ENCODE measurements around the gene VIPR1. TPM values are rescaled to one million over a fixed set of nuclear protein-coding genes. Genes with fewer than 3 reads are reported as not detected.

Gene VIPR1
- polyA plus RNA-seq, 1 of the 3 experiments (the other 2 are of a cell fraction), result not detected

- H3K9me3 ChIP-seq, result no peaks in the 10 kb centered on the region
- WGBS (ENCODE audit: low lambda C conversion rate), result 53% methylated on average over 1 of the region's 1 CpG
- H3K4me3 ChIP-seq (ENCODE audit: low read depth in 2 of 2, low read length in 1 of 2), result no peak overlapping the region
- H3F3A ChIP-seq (replicated peaks; ENCODE audit: insufficient read depth), result no peaks in the 10 kb centered on the region
- no peaks in the 10 kb centered on the region; a peak in 1 of 4 replicates for H3K4me1 ChIP-seq (ENCODE audit: control insufficient read depth in 1 of 2, insufficient read depth in 2 of 2, low read depth in 1 of 2, low read length in 1 of 2)
- no peaks in the 10 kb centered on the region for H3K79me2 ChIP-seq (ENCODE audit: insufficient read depth)
- ChIA-PET CTCF (interaction anchor here (0.9 to 3.0 kb wide), 2 partner anchors 9 to 26 kb away, joined by 3 to 9 read pairs; partner anchors contain the start of gene VIPR1), POLR2A (interaction anchor here (1.2 kb wide), 1 partner anchor 9 kb away, joined by 4 read pairs; the partner anchor contains the start of gene VIPR1)
- no peaks in the 10 kb centered on the region for H4K20me1 ChIP-seq (ENCODE audit: insufficient read depth)
- H2AFZ ChIP-seq (ENCODE audit: low read depth), result no peak overlapping the region
- no peak overlapping the region for H3K27ac ChIP-seq (ENCODE audit: low read depth in 2 of 2, low read length in 1 of 2)
- no peaks in the 10 kb centered on the region for H3K36me3 ChIP-seq (replicated peaks in 1 of 2; ENCODE audit: control insufficient read depth in 1 of 2, insufficient read depth in 2 of 2, low read length in 1 of 2)
- no peak overlapping the region for H3K9ac ChIP-seq
- H3K27me3 ChIP-seq (ENCODE audit: insufficient read depth), result peaks cover 3% of the 10 kb centered on the region; the same call in 1 of the 2 replicates
- TF ChIP-seq RXRA (IDR thresholded peaks at IDR 0.05; ENCODE audit: borderline replicate concordance, low read depth) (no peak), ZBTB33 (IDR thresholded peaks at IDR 0.05; ENCODE audit: borderline replicate concordance, low read depth) (no peak), MEF2A (IDR thresholded peaks at IDR 0.05; ENCODE audit: borderline replicate concordance, low read depth) (no peak)
- DNase-seq, result no peak
- H3K9me2 ChIP-seq, result no peaks in the 10 kb centered on the region
- H3K4me2 ChIP-seq, result no peak overlapping the region
Observed at GRCh38 chr3:42511201-42511600, 8.8 kb downstream of the VIPR1 start.

GRCh38 chr3:42511736-42512135 is 9.3 kb downstream of the VIPR1 start:
- Histone ChIP-seq H2AFZ (ENCODE audit: low read depth) (no peak overlapping the region), H3K9ac (no peak overlapping the region), H4K20me1 (ENCODE audit: insufficient read depth) (no peaks in the 10 kb centered on the region), H3K4me2 (no peak overlapping the region), H3K27ac (ENCODE audit: low read depth in 2 of 2, low read length in 1 of 2) (no peak overlapping the region), H3K36me3 (replicated peaks in 1 of 2; ENCODE audit: control insufficient read depth in 1 of 2, insufficient read depth in 2 of 2, low read length in 1 of 2) (no peaks in the 10 kb centered on the region), H3K9me2 (no peaks in the 10 kb centered on the region), H3F3A (replicated peaks; ENCODE audit: insufficient read depth) (no peaks in the 10 kb centered on the region), H3K79me2 (ENCODE audit: insufficient read depth) (no peaks in the 10 kb centered on the region), H3K27me3 (ENCODE audit: insufficient read depth) (peaks cover 3% of the 10 kb centered on the region; the same call in 1 of the 2 replicates), H3K9me3 (no peaks in the 10 kb centered on the region), H3K4me3 (ENCODE audit: low read depth in 2 of 2, low read length in 1 of 2) (no peak overlapping the region), H3K4me1 (ENCODE audit: control insufficient read depth in 1 of 2, insufficient read depth in 2 of 2, low read depth in 1 of 2, low read length in 1 of 2) (no peaks in the 10 kb centered on the region; a peak in 1 of 4 replicates)
- no peak for DNase-seq
- TF ChIP-seq FOXJ3 (CRISPR knock-in tag; IDR thresholded peaks at IDR 0.05), result no peak
- TF ChIP-seq RCOR1 (IDR thresholded peaks at IDR 0.05; ENCODE audit: low read length), result no peak
- TF ChIP-seq, protein P1, sequence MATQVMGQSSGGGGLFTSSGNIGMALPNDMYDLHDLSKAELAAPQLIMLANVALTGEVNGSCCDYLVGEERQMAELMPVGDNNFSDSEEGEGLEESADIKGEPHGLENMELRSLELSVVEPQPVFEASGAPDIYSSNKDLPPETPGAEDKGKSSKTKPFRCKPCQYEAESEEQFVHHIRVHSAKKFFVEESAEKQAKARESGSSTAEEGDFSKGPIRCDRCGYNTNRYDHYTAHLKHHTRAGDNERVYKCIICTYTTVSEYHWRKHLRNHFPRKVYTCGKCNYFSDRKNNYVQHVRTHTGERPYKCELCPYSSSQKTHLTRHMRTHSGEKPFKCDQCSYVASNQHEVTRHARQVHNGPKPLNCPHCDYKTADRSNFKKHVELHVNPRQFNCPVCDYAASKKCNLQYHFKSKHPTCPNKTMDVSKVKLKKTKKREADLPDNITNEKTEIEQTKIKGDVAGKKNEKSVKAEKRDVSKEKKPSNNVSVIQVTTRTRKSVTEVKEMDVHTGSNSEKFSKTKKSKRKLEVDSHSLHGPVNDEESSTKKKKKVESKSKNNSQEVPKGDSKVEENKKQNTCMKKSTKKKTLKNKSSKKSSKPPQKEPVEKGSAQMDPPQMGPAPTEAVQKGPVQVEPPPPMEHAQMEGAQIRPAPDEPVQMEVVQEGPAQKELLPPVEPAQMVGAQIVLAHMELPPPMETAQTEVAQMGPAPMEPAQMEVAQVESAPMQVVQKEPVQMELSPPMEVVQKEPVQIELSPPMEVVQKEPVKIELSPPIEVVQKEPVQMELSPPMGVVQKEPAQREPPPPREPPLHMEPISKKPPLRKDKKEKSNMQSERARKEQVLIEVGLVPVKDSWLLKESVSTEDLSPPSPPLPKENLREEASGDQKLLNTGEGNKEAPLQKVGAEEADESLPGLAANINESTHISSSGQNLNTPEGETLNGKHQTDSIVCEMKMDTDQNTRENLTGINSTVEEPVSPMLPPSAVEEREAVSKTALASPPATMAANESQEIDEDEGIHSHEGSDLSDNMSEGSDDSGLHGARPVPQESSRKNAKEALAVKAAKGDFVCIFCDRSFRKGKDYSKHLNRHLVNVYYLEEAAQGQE (IDR thresholded peaks at IDR 0.05; ENCODE audit: low read depth, low read length), result no peak
- TF ChIP-seq SMC3 (IDR thresholded peaks at IDR 0.05; ENCODE audit: low read depth, low read length), result no peak
- no peak for TF ChIP-seq NFIC (IDR thresholded peaks at IDR 0.05; ENCODE audit: borderline replicate concordance)
- TF ChIP-seq ZBTB33 (IDR thresholded peaks at IDR 0.05; ENCODE audit: borderline replicate concordance, low read depth), result no peak
- TF ChIP-seq MEF2A (IDR thresholded peaks at IDR 0.05; ENCODE audit: borderline replicate concordance, low read depth), result no peak
- TF ChIP-seq USF1 (IDR thresholded peaks at IDR 0.05; ENCODE audit: borderline replicate concordance, low read depth), result no peak
- no peak for TF ChIP-seq RAD21 (IDR thresholded peaks at IDR 0.05; ENCODE audit: low read length)
- TF ChIP-seq TAF1 (IDR thresholded peaks at IDR 0.05; ENCODE audit: borderline replicate concordance, low read depth, low read length), result no peak
- no peak for TF ChIP-seq GATA2 (CRISPR knock-in tag; IDR thresholded peaks at IDR 0.05)
- TF ChIP-seq, protein P2, sequence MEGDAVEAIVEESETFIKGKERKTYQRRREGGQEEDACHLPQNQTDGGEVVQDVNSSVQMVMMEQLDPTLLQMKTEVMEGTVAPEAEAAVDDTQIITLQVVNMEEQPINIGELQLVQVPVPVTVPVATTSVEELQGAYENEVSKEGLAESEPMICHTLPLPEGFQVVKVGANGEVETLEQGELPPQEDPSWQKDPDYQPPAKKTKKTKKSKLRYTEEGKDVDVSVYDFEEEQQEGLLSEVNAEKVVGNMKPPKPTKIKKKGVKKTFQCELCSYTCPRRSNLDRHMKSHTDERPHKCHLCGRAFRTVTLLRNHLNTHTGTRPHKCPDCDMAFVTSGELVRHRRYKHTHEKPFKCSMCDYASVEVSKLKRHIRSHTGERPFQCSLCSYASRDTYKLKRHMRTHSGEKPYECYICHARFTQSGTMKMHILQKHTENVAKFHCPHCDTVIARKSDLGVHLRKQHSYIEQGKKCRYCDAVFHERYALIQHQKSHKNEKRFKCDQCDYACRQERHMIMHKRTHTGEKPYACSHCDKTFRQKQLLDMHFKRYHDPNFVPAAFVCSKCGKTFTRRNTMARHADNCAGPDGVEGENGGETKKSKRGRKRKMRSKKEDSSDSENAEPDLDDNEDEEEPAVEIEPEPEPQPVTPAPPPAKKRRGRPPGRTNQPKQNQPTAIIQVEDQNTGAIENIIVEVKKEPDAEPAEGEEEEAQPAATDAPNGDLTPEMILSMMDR (IDR thresholded peaks at IDR 0.05), result no peak
- no peak for TF ChIP-seq RXRA (IDR thresholded peaks at IDR 0.05; ENCODE audit: borderline replicate concordance, low read depth)
- TF ChIP-seq RFX5 (IDR thresholded peaks at IDR 0.05; ENCODE audit: low read length), result no peak
- TF ChIP-seq FOSL2 (IDR thresholded peaks at IDR 0.05; ENCODE audit: borderline replicate concordance, low read depth), result no peak
- no peak for TF ChIP-seq YY1 (IDR thresholded peaks at IDR 0.05; ENCODE audit: low read depth)
- WGBS (ENCODE audit: low lambda C conversion rate), result 34% methylated on average over 2 of the region's 2 CpGs
- ChIA-PET POLR2A (no interaction called here), CTCF (interaction anchor here (0.6 to 3.0 kb wide), 3 partner anchors 10 to 282 kb away, joined by 3 to 9 read pairs (median 3); partner anchors contain the start of gene VIPR1)

Measured in SK-N-SH (cell line).